ENCODE data around the gene WIPF3.

Gene WIPF3

DNA sequence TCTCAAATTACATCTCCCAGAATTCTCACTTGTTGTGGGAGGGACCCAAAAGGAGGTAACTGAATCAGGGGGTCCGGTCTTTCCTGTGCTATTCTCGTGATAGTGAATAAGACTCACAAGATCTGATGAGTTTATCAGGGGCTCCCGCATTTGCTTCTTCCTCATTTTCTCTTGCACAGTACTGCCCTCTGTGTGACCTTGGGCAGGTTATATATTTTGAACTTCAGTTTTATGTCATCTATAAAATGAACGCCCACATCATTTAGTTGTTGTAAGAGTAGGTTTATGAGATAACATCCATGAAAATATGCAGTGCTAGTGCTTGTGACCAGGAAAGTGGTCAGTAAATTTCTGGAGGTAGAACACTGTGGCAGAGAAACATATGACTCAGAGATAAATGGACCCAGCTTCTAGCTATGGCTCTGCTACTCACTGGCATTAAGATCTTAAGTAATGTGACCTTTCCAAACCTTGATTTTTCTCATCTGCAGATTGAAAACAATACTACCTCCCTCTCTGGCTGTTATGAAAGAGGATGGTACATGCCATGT lies 139.0 kb downstream of the WIPF3 start:
- Histone ChIP-seq H3K27ac (no peak overlapping the region), H3K4me3 (no peak overlapping the region)
- TF ChIP-seq, protein P1, sequence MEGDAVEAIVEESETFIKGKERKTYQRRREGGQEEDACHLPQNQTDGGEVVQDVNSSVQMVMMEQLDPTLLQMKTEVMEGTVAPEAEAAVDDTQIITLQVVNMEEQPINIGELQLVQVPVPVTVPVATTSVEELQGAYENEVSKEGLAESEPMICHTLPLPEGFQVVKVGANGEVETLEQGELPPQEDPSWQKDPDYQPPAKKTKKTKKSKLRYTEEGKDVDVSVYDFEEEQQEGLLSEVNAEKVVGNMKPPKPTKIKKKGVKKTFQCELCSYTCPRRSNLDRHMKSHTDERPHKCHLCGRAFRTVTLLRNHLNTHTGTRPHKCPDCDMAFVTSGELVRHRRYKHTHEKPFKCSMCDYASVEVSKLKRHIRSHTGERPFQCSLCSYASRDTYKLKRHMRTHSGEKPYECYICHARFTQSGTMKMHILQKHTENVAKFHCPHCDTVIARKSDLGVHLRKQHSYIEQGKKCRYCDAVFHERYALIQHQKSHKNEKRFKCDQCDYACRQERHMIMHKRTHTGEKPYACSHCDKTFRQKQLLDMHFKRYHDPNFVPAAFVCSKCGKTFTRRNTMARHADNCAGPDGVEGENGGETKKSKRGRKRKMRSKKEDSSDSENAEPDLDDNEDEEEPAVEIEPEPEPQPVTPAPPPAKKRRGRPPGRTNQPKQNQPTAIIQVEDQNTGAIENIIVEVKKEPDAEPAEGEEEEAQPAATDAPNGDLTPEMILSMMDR (IDR thresholded peaks at IDR 0.05) = no peak
- no peak for DNase-seq (ENCODE audit: low spot score)

DNA sequence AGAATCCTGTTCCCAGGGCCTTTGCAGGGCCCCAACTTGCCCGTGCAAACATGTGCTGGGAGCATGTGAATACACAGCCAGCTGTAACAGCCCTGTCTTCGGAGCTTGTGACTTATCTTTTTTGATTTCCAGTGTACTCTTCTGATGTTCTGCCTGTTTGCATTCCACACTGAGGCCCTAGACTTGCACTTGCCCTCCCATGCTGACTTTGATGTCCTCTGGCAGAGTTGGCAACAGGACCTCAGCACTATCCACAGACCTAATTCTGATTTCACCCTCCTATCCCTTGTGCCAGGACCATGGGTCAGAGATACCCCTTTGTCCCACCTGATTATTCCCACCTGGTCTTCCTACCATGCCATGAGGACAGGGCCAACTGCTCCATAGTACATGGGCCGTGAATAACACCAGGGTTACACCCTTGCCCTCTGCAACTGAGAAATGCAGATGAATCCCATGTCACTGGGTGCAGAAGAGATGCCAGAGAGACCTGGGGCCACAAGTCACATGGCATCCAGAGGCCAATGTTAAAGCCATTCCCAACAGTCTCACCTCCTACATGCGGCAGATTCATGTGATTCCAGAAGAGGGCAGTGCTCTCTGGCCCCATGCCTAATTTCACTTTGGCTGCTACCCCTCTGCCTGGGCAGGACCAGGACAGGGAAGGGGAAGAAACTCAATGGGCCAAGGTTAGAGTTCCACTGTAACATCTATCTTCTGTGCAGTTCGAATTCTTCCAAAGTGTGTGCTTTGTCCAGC lies 140.3 kb downstream of the WIPF3 start:
- Histone ChIP-seq H3K27ac (no peak overlapping the region), H3K4me3 (no peak overlapping the region)
- TF ChIP-seq, protein P1 (IDR thresholded peaks at IDR 0.05) = no peak
- DNase-seq (ENCODE audit: low spot score) = no peak

DNA sequence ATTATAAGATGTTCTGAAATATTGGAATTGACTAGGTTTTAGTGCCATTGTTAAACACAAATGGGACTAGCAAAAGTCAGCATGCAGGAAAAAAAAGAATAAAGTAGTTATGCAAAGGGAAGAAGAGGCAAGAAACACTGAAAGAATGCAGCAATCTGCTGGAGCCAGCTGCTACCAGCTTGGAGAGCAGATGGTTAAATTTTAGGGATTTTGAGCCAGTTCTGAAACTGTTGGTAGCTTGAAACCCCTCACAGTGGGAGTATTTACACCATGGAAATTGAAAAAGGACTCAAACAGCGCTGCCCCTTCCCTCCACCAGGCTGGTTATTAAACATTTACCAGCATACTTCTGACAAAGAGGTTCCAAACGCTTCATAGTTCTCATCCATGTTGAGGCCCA lies 142.3 kb downstream of the WIPF3 start:
- no peak for DNase-seq (ENCODE audit: low spot score)
- TF ChIP-seq, protein P1 (IDR thresholded peaks at IDR 0.05) = no peak
- no peak overlapping the region for H3K27ac ChIP-seq
- H3K4me3 ChIP-seq = no peak overlapping the region

DNA sequence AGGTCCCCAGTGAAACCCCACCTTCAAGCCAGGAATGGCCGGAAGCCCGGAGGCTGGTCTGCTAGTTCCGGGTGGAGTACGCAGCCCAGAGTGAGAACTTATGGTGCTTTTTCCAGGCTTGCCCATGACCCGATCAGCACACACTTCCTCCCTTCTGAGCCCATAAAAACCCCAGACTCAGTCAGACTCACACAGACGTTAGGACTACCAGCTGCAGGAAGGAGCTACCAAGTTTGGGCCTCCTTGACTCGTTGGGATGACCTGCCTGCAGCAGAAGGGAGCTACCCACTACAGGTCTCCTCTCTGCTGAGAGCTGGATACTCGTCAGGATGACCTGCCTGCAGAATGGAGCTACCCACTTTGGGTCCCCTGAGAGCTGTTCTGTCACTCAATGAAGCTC lies 144.2 kb downstream of the WIPF3 start:
- DNase-seq (ENCODE audit: low spot score) = no peak

DNA sequence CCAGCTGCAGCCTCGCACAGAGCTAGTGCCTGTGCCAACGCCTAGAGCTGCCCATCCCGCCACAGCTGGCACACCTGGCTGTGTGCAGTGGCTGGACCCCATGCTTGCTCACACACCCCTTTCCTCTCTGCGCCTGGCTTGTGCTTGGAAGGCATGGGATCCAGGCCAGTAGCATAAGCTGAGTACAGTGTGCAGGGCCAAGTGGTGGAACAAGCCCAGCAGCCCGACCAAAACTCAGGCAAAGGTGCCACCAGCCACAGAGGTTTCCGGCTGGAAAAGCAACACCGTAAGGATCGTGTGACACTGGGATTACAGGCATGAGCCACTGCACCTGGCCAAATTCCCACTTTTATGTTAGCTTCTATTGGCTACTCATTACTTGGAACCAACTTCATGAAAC lies 144.9 kb downstream of the WIPF3 start:
- no peak overlapping the region for H3K27ac ChIP-seq
- H3K4me3 ChIP-seq = no peak overlapping the region
- TF ChIP-seq, protein P1 (IDR thresholded peaks at IDR 0.05) = no peak
- no peak for DNase-seq (ENCODE audit: low spot score)

More for the DNA sequence above, 144.2 kb downstream of the WIPF3 start:
- TF ChIP-seq, protein P1 (IDR thresholded peaks at IDR 0.05) = no peak
- H3K4me3 ChIP-seq = no peak overlapping the region
- H3K27ac ChIP-seq = no peak overlapping the region

DNA sequence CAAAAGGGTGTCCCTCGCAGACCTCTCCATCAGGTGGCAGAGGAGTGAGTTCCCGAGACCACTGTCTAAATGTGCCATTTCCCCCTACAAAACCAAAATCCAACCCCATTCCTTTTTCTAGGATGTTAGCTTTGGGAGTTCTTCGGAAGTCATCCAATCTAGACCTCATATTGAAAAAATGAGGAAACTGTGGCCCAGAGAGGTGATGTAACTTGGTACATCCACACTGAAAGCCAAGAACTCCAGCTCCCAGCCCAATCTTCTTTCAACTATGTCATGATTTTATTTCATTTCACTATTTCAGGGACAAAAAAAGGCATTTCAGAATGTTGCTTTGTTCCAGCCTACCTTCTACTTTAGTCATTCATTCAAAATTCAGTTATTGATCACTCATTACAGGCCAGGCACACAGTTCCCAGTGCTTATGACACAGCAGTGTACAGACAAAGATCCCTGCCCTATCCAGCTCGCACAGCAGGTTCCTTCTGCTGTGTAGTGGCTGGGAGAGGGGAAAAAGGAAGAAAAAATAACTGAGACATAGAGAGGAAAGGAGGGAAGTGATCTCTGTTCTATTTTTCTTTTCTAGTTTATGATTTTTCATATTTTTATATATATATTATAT lies 147.5 kb downstream of the WIPF3 start:
- Histone ChIP-seq H3K4me3 (no peak overlapping the region), H3K27ac (no peak overlapping the region)
- TF ChIP-seq, protein P1 (IDR thresholded peaks at IDR 0.05) = no peak
- DNase-seq (ENCODE audit: low spot score) = no peak
